ENCODE measurements around the gene OR10D3. TPM values are rescaled to one million over a fixed set of nuclear protein-coding genes. Genes with fewer than 3 reads are reported as not detected.

Gene OR10D3
- total RNA-seq, 1 donor from 2014 or later: not detected

GRCh38 chr11:124176925-124177715, 6.0 kb upstream of the OR10D3 start:
- Mint-ChIP-seq H3K27me3 (no peaks in the 10 kb centered on the region), H3K27ac (no peak overlapping the region), H3K36me3 (ENCODE audit: insufficient read depth) (no peaks in the 10 kb centered on the region), H3K9me3 (ENCODE audit: low read depth) (peaks cover 4% of the 10 kb centered on the region), H3K4me1 (ENCODE audit: low read depth) (peaks cover 7% of the 10 kb centered on the region), H3K4me3 (ENCODE audit: low read depth) (no peak overlapping the region)
- TF ChIP-seq, protein P1, sequence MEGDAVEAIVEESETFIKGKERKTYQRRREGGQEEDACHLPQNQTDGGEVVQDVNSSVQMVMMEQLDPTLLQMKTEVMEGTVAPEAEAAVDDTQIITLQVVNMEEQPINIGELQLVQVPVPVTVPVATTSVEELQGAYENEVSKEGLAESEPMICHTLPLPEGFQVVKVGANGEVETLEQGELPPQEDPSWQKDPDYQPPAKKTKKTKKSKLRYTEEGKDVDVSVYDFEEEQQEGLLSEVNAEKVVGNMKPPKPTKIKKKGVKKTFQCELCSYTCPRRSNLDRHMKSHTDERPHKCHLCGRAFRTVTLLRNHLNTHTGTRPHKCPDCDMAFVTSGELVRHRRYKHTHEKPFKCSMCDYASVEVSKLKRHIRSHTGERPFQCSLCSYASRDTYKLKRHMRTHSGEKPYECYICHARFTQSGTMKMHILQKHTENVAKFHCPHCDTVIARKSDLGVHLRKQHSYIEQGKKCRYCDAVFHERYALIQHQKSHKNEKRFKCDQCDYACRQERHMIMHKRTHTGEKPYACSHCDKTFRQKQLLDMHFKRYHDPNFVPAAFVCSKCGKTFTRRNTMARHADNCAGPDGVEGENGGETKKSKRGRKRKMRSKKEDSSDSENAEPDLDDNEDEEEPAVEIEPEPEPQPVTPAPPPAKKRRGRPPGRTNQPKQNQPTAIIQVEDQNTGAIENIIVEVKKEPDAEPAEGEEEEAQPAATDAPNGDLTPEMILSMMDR (IDR thresholded peaks at IDR 0.05; ENCODE audit: unreplicated experiment): no peak
- DNase-seq (ENCODE audit: low spot score, unreplicated experiment): no peak

GRCh38 chr11:124179310-124179709, 3.8 kb upstream of the OR10D3 start:
- H3K9me3 Mint-ChIP-seq (ENCODE audit: low read depth): peaks cover 4% of the 10 kb centered on the region
- no peaks in the 10 kb centered on the region for H3K27me3 Mint-ChIP-seq
- H3K4me1 Mint-ChIP-seq (ENCODE audit: low read depth): peaks cover 4% of the 10 kb centered on the region
- DNase-seq (ENCODE audit: low spot score, unreplicated experiment): no peak
- TF ChIP-seq, protein P1 (IDR thresholded peaks at IDR 0.05; ENCODE audit: unreplicated experiment): no peak
- no peak overlapping the region for H3K27ac Mint-ChIP-seq
- H3K36me3 Mint-ChIP-seq (ENCODE audit: insufficient read depth): no peaks in the 10 kb centered on the region
- no peak overlapping the region for H3K4me3 Mint-ChIP-seq (ENCODE audit: low read depth)

DNA sequence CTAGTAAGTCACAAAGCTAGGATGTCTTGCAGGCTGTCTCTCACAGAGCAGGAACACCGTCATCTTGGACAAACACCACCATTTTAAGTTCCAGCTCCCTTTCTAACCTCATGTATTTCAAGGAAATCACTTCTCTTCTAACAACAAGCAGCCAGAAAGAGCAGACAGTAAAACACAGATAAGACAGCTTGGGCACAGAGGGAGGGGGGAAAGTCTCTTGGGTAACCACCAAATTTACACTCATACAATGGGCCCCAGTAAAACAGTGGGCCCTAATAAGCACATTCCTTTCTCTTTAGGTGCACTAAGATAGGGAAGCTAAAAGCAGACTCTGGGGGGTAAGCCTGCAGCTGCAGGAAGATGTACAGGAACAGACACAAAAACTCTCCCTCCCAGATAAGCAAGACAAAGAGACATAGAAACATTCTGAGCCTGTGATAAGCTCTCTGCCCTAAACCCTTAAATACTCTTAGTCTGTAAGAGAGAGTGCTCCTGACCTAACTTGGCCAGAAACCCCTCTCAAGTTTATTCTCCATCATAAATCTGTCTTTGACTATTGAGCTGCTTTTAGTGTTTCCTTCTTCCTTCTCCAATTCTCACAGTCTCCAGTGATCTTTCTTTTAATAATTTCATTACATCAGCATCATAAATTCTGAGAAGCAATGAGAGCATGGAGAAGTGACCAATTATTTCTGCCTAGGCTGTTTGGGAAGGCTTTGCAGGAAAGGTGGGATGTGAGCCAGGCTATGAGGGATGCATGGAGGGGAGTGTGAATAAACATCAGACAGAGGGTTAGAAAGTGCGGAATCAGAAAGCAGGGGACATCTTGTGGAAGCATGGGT, 7.4 kb downstream of the OR10D3 start:
- Mint-ChIP-seq H3K4me1 (ENCODE audit: low read depth) (peaks cover 3% of the 10 kb centered on the region), H3K27me3 (no peaks in the 10 kb centered on the region), H3K4me3 (ENCODE audit: low read depth) (no peak overlapping the region), H3K9me3 (ENCODE audit: low read depth) (no peaks in the 10 kb centered on the region), H3K27ac (no peak overlapping the region), H3K36me3 (ENCODE audit: insufficient read depth) (no peaks in the 10 kb centered on the region)
- TF ChIP-seq, protein P1 (IDR thresholded peaks at IDR 0.05; ENCODE audit: unreplicated experiment): no peak
- DNase-seq (ENCODE audit: low spot score, unreplicated experiment): no peak

GRCh38 chr11:124193221-124194010, 10.3 kb downstream of the OR10D3 start:
- no peak overlapping the region for H3K27ac Mint-ChIP-seq
- DNase-seq (ENCODE audit: low spot score, unreplicated experiment): no peak

More at GRCh38 chr11:124193221-124194010, 10.3 kb downstream of the OR10D3 start:
- TF ChIP-seq, protein P1 (IDR thresholded peaks at IDR 0.05; ENCODE audit: unreplicated experiment): no peak
- Mint-ChIP-seq H3K36me3 (ENCODE audit: insufficient read depth) (no peaks in the 10 kb centered on the region), H3K4me1 (ENCODE audit: low read depth) (peaks cover 3% of the 10 kb centered on the region), H3K9me3 (ENCODE audit: low read depth) (no peaks in the 10 kb centered on the region), H3K4me3 (ENCODE audit: low read depth) (no peak overlapping the region), H3K27me3 (no peaks in the 10 kb centered on the region)

Measured in progenitor cell of endocrine pancreas (in vitro differentiated cells).